Measurements from ENCODE around the gene HAPSTR1. TPM values are rescaled to one million over a fixed set of nuclear protein-coding genes. Genes with fewer than 3 reads are reported as not detected.

The HAPSTR1 gene
- total and polyA plus RNA-seq, 2 of the 8 experiments (the other 6 are each of a cell fraction or from before 2014, with no cell fraction given): 11.9 to 66.1 TPM

DNA sequence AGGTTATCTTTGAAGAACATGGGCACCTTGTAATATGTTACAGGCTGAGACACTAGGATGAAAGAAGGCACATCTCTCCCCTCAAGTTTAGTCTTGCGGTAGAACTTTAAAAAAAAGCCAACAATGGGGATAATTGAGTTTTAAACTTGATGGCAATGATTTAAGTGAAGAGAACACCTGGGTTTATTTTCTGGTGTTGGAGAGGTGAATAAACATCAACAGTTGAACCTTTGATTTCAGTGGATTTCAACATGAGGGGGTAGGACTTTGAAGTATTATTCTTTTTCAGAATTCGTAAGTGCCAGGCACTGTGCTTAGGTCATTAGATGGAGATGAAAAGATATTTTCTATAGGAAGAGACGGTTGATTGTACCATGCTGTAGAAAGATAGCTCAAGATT, 22.3 kb downstream of the HAPSTR1 start:
- Histone ChIP-seq H3K9me3 (ENCODE audit: insufficient read depth in 2 of 2, low read depth in 1 of 2, low read length in 1 of 2) (no peaks in the 10 kb centered on the region), H3K9ac (replicated peaks in 1 of 4; ENCODE audit: extremely low read depth in 1 of 4, low read depth in 3 of 4, low read length in 3 of 4) (no peak overlapping the region), H4K91ac (replicated peaks; ENCODE audit: insufficient read length, low read length) (no peak overlapping the region), H3K27me3 (replicated peaks in 1 of 4; ENCODE audit: control insufficient read depth in 3 of 4, extremely low read depth in 1 of 4, insufficient read depth in 3 of 4, low read length in 3 of 4) (no peaks in the 10 kb centered on the region), H2BK5ac (ENCODE audit: low read depth, low read length) (no peak overlapping the region), H2BK12ac (ENCODE audit: low read depth, low read length) (no peak overlapping the region), H4K20me1 (replicated peaks in 1 of 2; ENCODE audit: control insufficient read depth in 1 of 2, insufficient read depth in 2 of 2, low read length in 2 of 2) (peaks cover 26% of the 10 kb centered on the region in 2 experiments), H3K23me2 (ENCODE audit: low read depth, low read length) (no peaks in the 10 kb centered on the region), H3K4ac (replicated peaks; ENCODE audit: insufficient read length, low read depth, low read length) (no peak overlapping the region), H3K4me2 (ENCODE audit: insufficient read depth in 1 of 2, low read depth in 2 of 2, low read length in 2 of 2) (no peak overlapping the region), H4K5ac (ENCODE audit: insufficient read length, low read depth, low read length) (no peak overlapping the region), H3K56ac (replicated peaks; ENCODE audit: insufficient read length, low read depth, low read length) (no peak overlapping the region), H2BK20ac (ENCODE audit: low read length) (no peak overlapping the region), H3K18ac (ENCODE audit: extremely low read depth, low read length) (no peak overlapping the region), H3K79me1 (ENCODE audit: low read depth, low read length) (peaks cover 5% of the 10 kb centered on the region), H3K36me3 (ENCODE audit: control insufficient read depth in 2 of 4, insufficient read depth in 4 of 4, low read length in 3 of 4) (peaks cover 0 to 43% (median 16%) of the 10 kb centered on the region in 4 experiments; a peak in 6 of 8 replicates), H3K23ac (ENCODE audit: insufficient read length) (no peak overlapping the region), H3K14ac (ENCODE audit: insufficient read length) (no peak overlapping the region), H4K8ac (ENCODE audit: extremely low read depth, insufficient read depth, low read length) (no peak overlapping the region), H3K4me1 (replicated peaks in 1 of 4; ENCODE audit: control insufficient read depth in 3 of 4, insufficient read depth in 4 of 4, low read length in 3 of 4) (peaks cover 2 to 18% (median 8%) of the 10 kb centered on the region in 4 experiments), H2AK5ac (ENCODE audit: low read depth, low read length) (no peak overlapping the region), H2BK15ac (ENCODE audit: low read length) (no peak overlapping the region), H2AFZ (ENCODE audit: low read length) (no peak overlapping the region), H3K27ac (ENCODE audit: low read depth, low read length) (no peak overlapping the region), H3K4me3 (ENCODE audit: extremely low read depth in 1 of 4, insufficient read depth in 2 of 4, low read depth in 3 of 4, low read length in 4 of 4) (no peak overlapping the region), H2BK120ac (replicated peaks; ENCODE audit: low read depth, low read length) (no peak overlapping the region), H3K79me2 (ENCODE audit: control insufficient read depth in 1 of 2, insufficient read depth in 2 of 2, low read length in 2 of 2) (peaks cover 6 to 98% of the 10 kb centered on the region in 2 experiments)
- WGBS, 2 experiments (ENCODE audit: extremely low coverage in 1 of 2, insufficient coverage in 1 of 2, insufficient read length in 1 of 2, insufficient replicate concordance in 2 of 2, low coverage in 1 of 2, low lambda C conversion rate in 2 of 2, missing lambda C conversion rate in 1 of 2): 92% methylated on average over 3 of the region's 3 CpGs; no CpG with 5 or more reads in 1 of the 2 experiments
- FAIRE-seq: no peak
- no peak for DNase-seq (ENCODE audit: low read depth in 1 of 2, low spot score in 2 of 2)
- POLR2A ChIA-PET (ENCODE audit: partially characterized antibody): interaction anchor here (1.0 to 10.2 kb wide), 5 partner anchors 11 to 652 kb away, joined by 3 to 94 read pairs (median 18); partner anchors contain the start of gene HAPSTR1
- TF ChIP-seq ASH2L (IDR thresholded peaks at IDR 0.05; ENCODE audit: low read length): no peak
- no peak for TF ChIP-seq NANOG (IDR thresholded peaks at IDR 0.05; ENCODE audit: insufficient read depth, low read depth, low read length, poor library complexity, severe bottlenecking)
- TF ChIP-seq BRCA1 (IDR thresholded peaks at IDR 0.05; ENCODE audit: low read depth, low read length): no peak
- TF ChIP-seq CEBPB (IDR thresholded peaks at IDR 0.05; ENCODE audit: low read depth, low read length): no peak
- TF ChIP-seq HDAC6 (IDR thresholded peaks at IDR 0.05; ENCODE audit: low read depth, low read length): no peak
- no peak for TF ChIP-seq CBX8 (IDR thresholded peaks at IDR 0.05; ENCODE audit: borderline replicate concordance, low read depth, low read length)
- TF ChIP-seq, protein P1, sequence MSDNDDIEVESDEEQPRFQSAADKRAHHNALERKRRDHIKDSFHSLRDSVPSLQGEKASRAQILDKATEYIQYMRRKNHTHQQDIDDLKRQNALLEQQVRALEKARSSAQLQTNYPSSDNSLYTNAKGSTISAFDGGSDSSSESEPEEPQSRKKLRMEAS (IDR thresholded peaks at IDR 0.05): no peak
- TF ChIP-seq SIRT6 (IDR thresholded peaks at IDR 0.05; ENCODE audit: low read length): no peak
- TF ChIP-seq SIN3A (conservative IDR thresholded peaks at IDR 0.05 in 1 of 2, IDR thresholded peaks at IDR 0.05 in 1 of 2; ENCODE audit: low read depth in 1 of 2, low read length in 2 of 2): no peak
- no peak for TF ChIP-seq TCF12 (IDR thresholded peaks at IDR 0.05; ENCODE audit: low read depth, low read length)
- no peak for TF ChIP-seq MAFK (IDR thresholded peaks at IDR 0.05; ENCODE audit: low read depth, low read length)
- no peak for TF ChIP-seq SP2 (IDR thresholded peaks at IDR 0.05; ENCODE audit: low read length)
- no peak for TF ChIP-seq POLR2AphosphoS5 (IDR thresholded peaks at IDR 0.05; ENCODE audit: low read depth, low read length)
- CTCF ChIA-PET (ENCODE audit: partially characterized antibody): interaction anchor here (1.0 to 1.7 kb wide), 4 partner anchors 11 to 105 kb away, joined by 3 to 5 read pairs (median 4); partner anchors contain the start of gene HAPSTR1

All from H1 (cell line).